ENCODE results near the gene NFE2L1.

DNA sequence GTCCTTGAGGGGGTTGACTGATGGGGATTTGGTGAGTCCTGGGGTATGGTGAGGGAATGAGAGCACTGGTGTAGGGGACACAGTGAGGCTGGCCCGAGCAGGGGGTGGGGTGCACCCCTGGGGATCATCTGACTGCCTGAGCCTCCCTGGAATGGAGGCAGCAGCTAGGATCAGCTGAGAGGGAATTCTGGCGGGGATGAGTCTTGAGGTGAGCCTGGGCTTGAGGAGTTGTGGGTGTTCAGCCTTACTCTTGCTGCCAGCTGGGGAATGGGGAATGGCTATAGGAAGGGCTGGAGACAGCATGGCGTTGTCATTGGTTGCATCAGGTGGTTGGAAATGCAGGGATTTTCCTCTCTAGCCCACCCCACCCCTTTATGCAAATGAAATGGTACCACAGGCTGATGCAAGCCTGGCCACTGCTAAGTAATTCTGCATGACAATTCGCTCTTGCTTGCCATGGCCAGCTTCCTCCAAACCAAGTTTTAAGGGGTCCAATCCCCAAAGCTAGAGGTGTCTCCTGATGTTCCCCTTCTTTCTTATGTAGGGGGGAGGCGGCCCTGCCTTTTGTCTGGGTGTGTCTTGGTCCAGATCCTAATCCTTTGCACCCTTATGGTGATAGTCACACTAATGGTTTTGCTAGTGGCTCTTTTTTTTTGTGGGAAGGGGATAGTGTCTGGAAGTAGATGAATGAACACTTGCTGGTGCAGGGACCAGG, 7.5 kb downstream of the NFE2L1 start:
- TF ChIP-seq, protein P1, sequence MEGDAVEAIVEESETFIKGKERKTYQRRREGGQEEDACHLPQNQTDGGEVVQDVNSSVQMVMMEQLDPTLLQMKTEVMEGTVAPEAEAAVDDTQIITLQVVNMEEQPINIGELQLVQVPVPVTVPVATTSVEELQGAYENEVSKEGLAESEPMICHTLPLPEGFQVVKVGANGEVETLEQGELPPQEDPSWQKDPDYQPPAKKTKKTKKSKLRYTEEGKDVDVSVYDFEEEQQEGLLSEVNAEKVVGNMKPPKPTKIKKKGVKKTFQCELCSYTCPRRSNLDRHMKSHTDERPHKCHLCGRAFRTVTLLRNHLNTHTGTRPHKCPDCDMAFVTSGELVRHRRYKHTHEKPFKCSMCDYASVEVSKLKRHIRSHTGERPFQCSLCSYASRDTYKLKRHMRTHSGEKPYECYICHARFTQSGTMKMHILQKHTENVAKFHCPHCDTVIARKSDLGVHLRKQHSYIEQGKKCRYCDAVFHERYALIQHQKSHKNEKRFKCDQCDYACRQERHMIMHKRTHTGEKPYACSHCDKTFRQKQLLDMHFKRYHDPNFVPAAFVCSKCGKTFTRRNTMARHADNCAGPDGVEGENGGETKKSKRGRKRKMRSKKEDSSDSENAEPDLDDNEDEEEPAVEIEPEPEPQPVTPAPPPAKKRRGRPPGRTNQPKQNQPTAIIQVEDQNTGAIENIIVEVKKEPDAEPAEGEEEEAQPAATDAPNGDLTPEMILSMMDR (conservative IDR thresholded peaks at IDR 0.05 in 1 of 2, IDR thresholded peaks at IDR 0.05 in 1 of 2; ENCODE audit: extremely low read depth in 1 of 2, insufficient read depth in 1 of 2, low read depth in 1 of 2, low read length in 2 of 2), result no peak
- no peak for TF ChIP-seq EZH2 (IDR thresholded peaks at IDR 0.05; ENCODE audit: borderline replicate concordance, low read length)
